GM21576 (cell line): ENCODE measurements around the gene COL23A1.

ENCODE experiments used
- ATAC-seq: cut with Tn5 transposase; IDR thresholded peaks from one replicate; pipeline ENCODE4 v1.9.1; 2021; ENCODE audit warnings: mild to moderate bottlenecking, moderate library complexity; ENCODE audit not compliant: unreplicated experiment

Gene COL23A1

GRCh38 chr5:178560911-178561310 is 29.3 kb downstream of the COL23A1 start:
- no peak for ATAC-seq

- no peak for ATAC-seq
Observed at GRCh38 chr5:178557416-178557815, 32.8 kb downstream of the COL23A1 start.

GRCh38 chr5:178555771-178556211 is 34.4 kb downstream of the COL23A1 start:
- no peak for ATAC-seq

GRCh38 chr5:178555005-178555404 is 35.2 kb downstream of the COL23A1 start:
- no peak for ATAC-seq

GRCh38 chr5:178554311-178554710 is 35.9 kb downstream of the COL23A1 start:
- no peak for ATAC-seq

- ATAC-seq = no peak
Observed at GRCh38 chr5:178553517-178553916, 36.7 kb downstream of the COL23A1 start.

GRCh38 chr5:178551468-178551867 is 38.7 kb downstream of the COL23A1 start:
- ATAC-seq = no peak

- ATAC-seq = no peak
Observed at GRCh38 chr5:178551059-178551458, 39.1 kb downstream of the COL23A1 start.

- no peak for ATAC-seq
Observed at GRCh38 chr5:178548746-178549145, 41.4 kb downstream of the COL23A1 start.

GRCh38 chr5:178547753-178548415 is 42.3 kb downstream of the COL23A1 start:
- ATAC-seq = no peak

GRCh38 chr5:178547052-178547666 is 43.0 kb downstream of the COL23A1 start:
- ATAC-seq = no peak

GRCh38 chr5:178546675-178547033 is 43.5 kb downstream of the COL23A1 start:
- no peak for ATAC-seq

GRCh38 chr5:178545941-178546674 is 44.1 kb downstream of the COL23A1 start:
- no peak for ATAC-seq

GRCh38 chr5:178545176-178545575 is 45.0 kb downstream of the COL23A1 start:
- ATAC-seq = no peak

- no peak for ATAC-seq
Observed at GRCh38 chr5:178544166-178544834, 45.9 kb downstream of the COL23A1 start.

GRCh38 chr5:178542455-178542854 is 47.7 kb downstream of the COL23A1 start:
- ATAC-seq = no peak

GRCh38 chr5:178540526-178540925 is 49.7 kb downstream of the COL23A1 start:
- ATAC-seq = no peak

- no peak for ATAC-seq
Observed at GRCh38 chr5:178538741-178539229, 51.4 kb downstream of the COL23A1 start.

GRCh38 chr5:178537467-178538371 is 52.5 kb downstream of the COL23A1 start:
- no peak for ATAC-seq
